Stimulated activated naive B cell treated with anti-CD40 and anti-IgM and Interleukin-4, amounts not matched to agents 10 μg/mL and 1 μg/mL and 100 μg/mL, for 72 hours (primary cell): ENCODE data around the gene PDCL2.
A peak's percentile ranks its signal among the peaks of the same experiment; 100 is the strongest.

Experiments
- ATAC-seq, 2 donors: fragments of 150-1000 bp; cut with Tn5 transposase; replicated peaks; 2 replicates each; pipeline ENCODE4 v1.10.0; 2021; ENCODE audit warnings: moderate library complexity in 1 of 2
- DNase-seq: peaks from one replicate; pipeline ENCODE4 v3.0.0; 2021
- H3K27ac Mint-ChIP-seq: one replicate; pipeline ENCODE4 v1.8.0; 2022; ENCODE audit warnings: mild to moderate bottlenecking, mixed read lengths
- H3K27me3 Mint-ChIP-seq, 2 donors: one replicate each; pipeline ENCODE4 v1.8.0; 2022; ENCODE audit warnings: mixed read lengths in 2 of 2
- H3K36me3 Mint-ChIP-seq, 2 donors: one replicate each; pipeline ENCODE4 v1.8.0; 2022; ENCODE audit warnings: mixed read lengths in 2 of 2, mild to moderate bottlenecking in 1 of 2
- H3K4me1 Mint-ChIP-seq, 2 donors: one replicate each; pipeline ENCODE4 v1.8.0; 2022; ENCODE audit warnings: mixed read lengths in 2 of 2, mild to moderate bottlenecking in 1 of 2
- H3K4me3 Mint-ChIP-seq, 2 donors: one replicate each; pipeline ENCODE4 v1.8.0; 2022; ENCODE audit warnings: mild to moderate bottlenecking in 2 of 2, mixed read lengths in 2 of 2, moderate library complexity in 1 of 2
- H3K9me3 Mint-ChIP-seq, 2 donors: one replicate each; pipeline ENCODE4 v1.8.0; 2022; ENCODE audit warnings: mixed read lengths in 2 of 2, mild to moderate bottlenecking in 1 of 2

PDCL2 gene

DNA sequence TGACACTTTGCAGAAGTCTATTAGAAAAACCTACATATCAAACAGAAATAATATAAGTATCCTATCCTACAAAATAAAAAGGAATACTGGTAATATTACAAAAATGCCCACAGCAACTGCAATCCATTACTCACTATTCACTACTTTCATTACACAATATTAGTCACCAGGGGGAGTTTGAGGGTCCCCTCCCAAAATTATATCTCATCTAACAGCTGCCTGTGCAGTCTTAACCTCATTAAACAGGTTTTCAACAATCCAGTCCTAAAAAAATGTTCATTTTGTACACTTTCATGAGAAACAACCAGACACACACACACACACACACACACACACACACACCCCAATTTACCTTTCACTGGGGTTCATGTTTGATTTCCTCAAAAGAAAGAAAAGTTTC is 48.2 kb downstream of the PDCL2 start:
- peaks cover 16% of the 10 kb centered on the region in 2 donors for H3K4me1 Mint-ChIP-seq
- no peak for ATAC-seq
- H3K4me3 Mint-ChIP-seq: no peak overlapping the region

DNA sequence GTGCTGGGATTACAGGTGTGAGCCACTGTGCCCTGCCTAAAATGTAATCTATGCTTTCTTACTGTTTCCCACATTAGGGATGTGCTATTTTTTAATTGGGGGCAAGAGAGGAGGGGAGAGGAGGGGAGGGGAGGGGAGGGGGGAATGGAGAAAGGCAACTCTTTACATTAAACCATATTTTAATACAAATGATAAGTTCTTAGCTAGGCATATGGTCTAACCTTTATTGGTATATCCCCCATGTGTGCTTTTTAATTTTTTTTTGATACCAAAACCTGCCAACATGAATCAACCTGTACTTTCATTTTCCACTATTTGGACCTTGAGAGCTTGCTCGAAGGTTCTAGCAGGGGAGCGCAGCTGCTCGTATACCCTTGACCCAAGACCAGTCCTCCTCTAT is 51.8 kb downstream of the PDCL2 start:
- Mint-ChIP-seq H3K36me3 (peaks cover 9 to 12% of the 10 kb centered on the region in 2 donors), H3K4me3 (no peak overlapping the region), H3K27ac (no peak overlapping the region), H3K4me1 (peaks cover 13 to 21% of the 10 kb centered on the region in 2 donors), H3K9me3 (no peaks in the 10 kb centered on the region), H3K27me3 (no peaks in the 10 kb centered on the region)
- DNase-seq (no peak), ATAC-seq (no peak)

More for the DNA sequence above, 48.2 kb downstream of the PDCL2 start:
- H3K27me3 Mint-ChIP-seq: no peaks in the 10 kb centered on the region
- H3K9me3 Mint-ChIP-seq: no peaks in the 10 kb centered on the region
- no peaks in the 10 kb centered on the region for H3K36me3 Mint-ChIP-seq
- DNase-seq: no peak
- H3K27ac Mint-ChIP-seq: no peak overlapping the region

DNA sequence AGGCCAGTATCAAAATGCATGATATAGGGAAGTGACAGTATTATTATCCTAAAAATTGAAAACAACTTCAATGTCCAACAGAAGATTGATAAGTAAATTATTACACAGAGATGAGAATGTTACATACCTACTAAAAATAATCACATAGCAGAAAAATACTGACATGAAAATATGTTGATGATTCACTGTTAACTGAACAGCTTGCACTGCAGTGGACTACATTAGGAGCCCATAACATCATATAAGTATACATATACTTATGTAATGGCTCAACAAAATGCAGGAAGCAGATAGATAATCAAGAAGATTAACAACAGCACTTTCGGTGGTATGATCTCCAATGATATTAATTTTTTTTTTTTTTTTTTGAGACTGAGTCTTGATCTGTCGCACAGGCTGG is 52.4 kb downstream of the PDCL2 start:
- Mint-ChIP-seq H3K27ac (no peak overlapping the region), H3K4me1 (peaks cover 12 to 20% of the 10 kb centered on the region in 2 donors), H3K9me3 (no peaks in the 10 kb centered on the region), H3K4me3 (no peak overlapping the region), H3K36me3 (peaks cover 9 to 12% of the 10 kb centered on the region in 2 donors), H3K27me3 (no peaks in the 10 kb centered on the region)
- ATAC-seq: no peak
- DNase-seq: no peak

DNA sequence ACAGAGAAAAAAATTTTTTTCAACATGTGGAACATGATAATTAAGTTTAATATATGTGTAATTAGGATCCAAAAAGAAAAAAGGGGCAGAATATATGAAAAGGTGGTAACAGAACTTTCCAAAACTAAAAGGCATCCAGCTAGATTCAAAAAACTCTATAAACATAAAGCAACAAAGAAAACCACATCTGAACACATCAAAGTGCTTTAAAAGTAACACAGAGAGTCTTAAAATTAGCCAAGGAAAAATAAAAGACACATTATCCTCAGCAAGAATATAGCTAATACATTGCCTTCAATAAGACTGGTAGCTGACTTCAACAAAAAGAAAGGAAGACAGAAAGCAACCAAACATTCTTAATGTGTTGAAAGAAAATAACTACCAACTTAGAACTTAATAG is 53.5 kb downstream of the PDCL2 start:
- H3K4me1 Mint-ChIP-seq: peaks cover 6 to 11% of the 10 kb centered on the region in 2 donors
- no peak overlapping the region for H3K27ac Mint-ChIP-seq
- ATAC-seq (no peak), DNase-seq (no peak)
- H3K9me3 Mint-ChIP-seq: peaks cover 0 to 5% of the 10 kb centered on the region in 2 donors
- no peaks in the 10 kb centered on the region for H3K27me3 Mint-ChIP-seq
- H3K4me3 Mint-ChIP-seq: no peak overlapping the region
- peaks cover 17 to 21% of the 10 kb centered on the region in 2 donors for H3K36me3 Mint-ChIP-seq

DNA sequence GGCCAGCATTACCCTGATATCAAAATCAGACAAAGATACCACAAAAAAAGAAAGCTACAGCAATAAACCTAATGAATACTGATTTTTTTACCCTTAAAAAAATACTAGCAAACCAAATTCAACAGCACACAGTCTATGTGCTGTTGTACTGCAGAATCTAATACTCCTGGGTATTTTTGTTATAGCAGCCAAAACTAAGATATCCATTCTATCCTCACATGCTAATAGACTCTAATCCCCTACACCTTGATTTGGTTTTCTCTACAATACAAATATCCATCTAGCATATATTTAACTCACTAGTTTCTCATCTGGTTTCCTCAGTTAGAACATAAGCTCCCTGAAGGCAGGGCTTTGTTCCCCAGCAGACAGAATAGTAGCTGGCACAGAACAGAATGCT is 57.7 kb downstream of the PDCL2 start:
- Mint-ChIP-seq H3K9me3 (peaks cover 0 to 15% of the 10 kb centered on the region in 2 donors), H3K36me3 (peaks cover 43 to 47% of the 10 kb centered on the region in 2 donors), H3K4me3 (no peak overlapping the region)

DNA sequence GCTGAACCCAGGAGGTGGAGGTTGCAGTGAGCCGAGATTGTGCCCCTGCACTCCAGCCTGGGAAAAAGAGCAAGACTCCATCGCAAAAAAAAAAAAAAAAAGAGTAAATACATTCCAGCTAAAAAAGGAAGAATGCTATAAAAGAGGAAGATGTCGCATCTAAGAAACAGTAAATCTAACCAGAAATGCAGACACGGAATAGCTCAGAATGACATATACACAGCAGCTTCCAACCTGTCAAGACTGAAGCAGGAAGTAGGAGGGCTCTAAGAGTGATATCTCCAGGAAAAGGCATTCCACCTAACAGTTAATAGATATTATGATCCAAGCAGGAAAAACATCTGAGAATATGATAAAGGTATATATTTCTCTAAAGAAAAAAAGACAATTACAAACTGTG is 61.4 kb downstream of the PDCL2 start:
- DNase-seq: no peak
- peaks cover 2 to 10% of the 10 kb centered on the region in 2 donors for H3K4me1 Mint-ChIP-seq
- H3K4me3 Mint-ChIP-seq: no peak overlapping the region
- H3K27me3 Mint-ChIP-seq: no peaks in the 10 kb centered on the region
- no peak overlapping the region for H3K27ac Mint-ChIP-seq
- no peak for ATAC-seq
- peaks cover 0 to 15% of the 10 kb centered on the region in 2 donors for H3K9me3 Mint-ChIP-seq
- peaks cover 33 to 37% of the 10 kb centered on the region in 2 donors for H3K36me3 Mint-ChIP-seq

More for the DNA sequence above, 57.7 kb downstream of the PDCL2 start:
- no peak overlapping the region for H3K27ac Mint-ChIP-seq
- ATAC-seq: no peak
- H3K4me1 Mint-ChIP-seq: peaks cover 2 to 16% of the 10 kb centered on the region in 2 donors
- no peaks in the 10 kb centered on the region for H3K27me3 Mint-ChIP-seq
- DNase-seq: no peak

DNA sequence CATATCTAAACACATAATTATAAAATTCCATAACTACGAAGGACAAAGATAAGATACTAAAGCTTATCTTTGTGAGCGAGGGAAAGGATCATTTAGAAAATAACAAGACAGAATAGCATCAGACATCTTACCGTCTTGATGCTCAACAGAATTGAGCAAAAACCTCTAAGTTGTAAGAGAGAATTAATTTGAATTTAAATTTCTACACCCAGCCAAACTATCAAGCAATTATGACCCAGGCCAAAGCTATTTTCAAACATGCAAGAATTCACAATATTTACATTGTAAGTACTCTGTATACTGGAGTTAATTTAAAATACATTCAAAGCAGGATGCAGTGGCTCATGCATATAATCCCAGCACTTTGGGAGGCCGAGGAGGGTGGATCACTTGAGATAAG is 61.9 kb downstream of the PDCL2 start:
- ATAC-seq (no peak), DNase-seq (no peak)
- H3K27me3 Mint-ChIP-seq: no peaks in the 10 kb centered on the region
- H3K4me3 Mint-ChIP-seq: no peak overlapping the region
- peaks cover 0 to 15% of the 10 kb centered on the region in 2 donors for H3K9me3 Mint-ChIP-seq
- H3K36me3 Mint-ChIP-seq: peaks cover 33 to 37% of the 10 kb centered on the region in 2 donors
- no peak overlapping the region for H3K27ac Mint-ChIP-seq
- H3K4me1 Mint-ChIP-seq: peaks cover 2 to 10% of the 10 kb centered on the region in 2 donors

DNA sequence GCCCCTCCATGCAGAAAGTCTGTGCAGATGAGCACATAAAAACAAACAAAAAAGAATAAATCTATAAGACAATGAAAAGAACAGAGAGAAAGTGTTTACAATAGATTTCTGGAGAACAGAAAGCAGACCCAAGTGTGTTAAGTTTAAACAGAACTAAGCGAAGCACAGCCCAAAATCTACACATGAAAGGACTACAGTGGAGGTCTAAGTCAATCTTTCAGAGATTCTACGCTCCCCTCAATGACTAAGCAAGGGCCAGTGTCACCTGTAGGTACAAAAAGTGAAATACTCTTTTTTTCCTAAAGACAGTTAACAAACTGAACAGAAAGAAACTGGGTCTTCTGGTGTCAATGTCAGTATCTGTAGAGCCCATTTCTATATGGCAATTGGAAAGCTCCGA is 63.6 kb downstream of the PDCL2 start:
- Mint-ChIP-seq H3K9me3 (peaks cover 0 to 10% of the 10 kb centered on the region in 2 donors), H3K4me3 (no peak overlapping the region), H3K27ac (no peak overlapping the region), H3K27me3 (no peaks in the 10 kb centered on the region), H3K36me3 (peaks cover 23 to 30% of the 10 kb centered on the region in 2 donors), H3K4me1 (peaks cover 2 to 10% of the 10 kb centered on the region in 2 donors)
- no peak for ATAC-seq
- DNase-seq: no peak

DNA sequence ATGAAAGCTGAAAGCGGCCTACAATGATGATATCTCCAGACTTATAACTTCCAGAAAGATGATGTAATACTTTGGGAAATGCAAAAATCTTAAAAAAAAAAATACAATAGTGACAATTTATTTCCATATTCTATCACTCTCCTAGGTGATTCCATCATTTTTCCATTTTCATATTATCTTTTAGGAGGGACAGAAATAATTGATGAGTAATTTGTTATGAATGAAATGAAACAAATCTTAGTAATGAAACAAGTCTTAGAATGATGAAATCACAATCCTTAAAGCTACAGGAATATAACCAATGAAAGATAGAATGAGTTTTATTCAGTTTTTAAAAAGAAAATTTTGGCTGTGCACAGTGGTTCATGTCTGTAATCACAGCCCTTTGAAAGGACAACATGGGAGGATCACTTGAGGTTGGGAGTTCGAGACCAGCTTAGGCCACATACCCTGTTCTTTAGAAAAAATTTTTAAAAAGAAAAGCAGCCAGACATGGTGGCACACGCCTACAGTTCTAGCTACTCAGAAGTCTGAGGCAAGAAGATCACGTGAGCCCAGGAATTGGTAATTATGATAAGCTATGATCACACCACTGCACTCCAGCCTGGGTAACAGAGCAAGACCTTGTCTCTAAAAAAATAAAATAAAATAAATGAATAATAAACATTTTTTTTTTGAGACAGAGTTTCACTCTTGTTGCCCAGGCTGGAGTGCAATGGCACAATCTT is 67.0 kb downstream of the PDCL2 start:
- DNase-seq (no peak), ATAC-seq (no peak)
- Mint-ChIP-seq H3K9me3 (peaks cover 3 to 4% of the 10 kb centered on the region in 2 donors), H3K4me1 (peaks cover 4 to 10% of the 10 kb centered on the region in 2 donors), H3K27me3 (no peaks in the 10 kb centered on the region), H3K4me3 (no peak overlapping the region), H3K36me3 (peaks cover 8 to 20% of the 10 kb centered on the region in 2 donors), H3K27ac (no peak overlapping the region)

DNA sequence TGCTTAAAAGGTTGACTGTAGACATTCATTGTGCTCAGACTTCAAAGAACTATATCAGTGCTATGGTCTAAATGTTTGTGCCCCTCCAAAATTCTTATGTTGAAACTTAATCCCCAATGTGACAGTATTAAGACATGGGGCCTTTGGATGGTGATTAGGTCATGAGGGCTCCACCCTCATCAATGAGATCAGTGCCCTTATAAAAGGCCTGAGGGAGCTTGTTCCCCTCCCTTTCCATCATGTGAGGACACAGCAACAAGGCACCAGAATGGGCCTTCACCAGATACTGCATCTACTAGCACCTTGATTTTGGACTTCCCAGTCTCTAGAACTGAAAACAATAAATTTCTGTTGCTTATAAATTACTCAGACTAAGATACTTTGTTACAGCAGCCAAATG is 73.6 kb downstream of the PDCL2 start:
- no peaks in the 10 kb centered on the region for H3K27me3 Mint-ChIP-seq
- no peak overlapping the region for H3K27ac Mint-ChIP-seq
- H3K36me3 Mint-ChIP-seq: peaks cover 5 to 31% of the 10 kb centered on the region in 2 donors
- ATAC-seq: no peak
- no peak overlapping the region for H3K4me3 Mint-ChIP-seq
- DNase-seq: no peak
- peaks cover 10 to 19% of the 10 kb centered on the region in 2 donors for H3K4me1 Mint-ChIP-seq
- peaks cover 0 to 4% of the 10 kb centered on the region in 2 donors for H3K9me3 Mint-ChIP-seq

DNA sequence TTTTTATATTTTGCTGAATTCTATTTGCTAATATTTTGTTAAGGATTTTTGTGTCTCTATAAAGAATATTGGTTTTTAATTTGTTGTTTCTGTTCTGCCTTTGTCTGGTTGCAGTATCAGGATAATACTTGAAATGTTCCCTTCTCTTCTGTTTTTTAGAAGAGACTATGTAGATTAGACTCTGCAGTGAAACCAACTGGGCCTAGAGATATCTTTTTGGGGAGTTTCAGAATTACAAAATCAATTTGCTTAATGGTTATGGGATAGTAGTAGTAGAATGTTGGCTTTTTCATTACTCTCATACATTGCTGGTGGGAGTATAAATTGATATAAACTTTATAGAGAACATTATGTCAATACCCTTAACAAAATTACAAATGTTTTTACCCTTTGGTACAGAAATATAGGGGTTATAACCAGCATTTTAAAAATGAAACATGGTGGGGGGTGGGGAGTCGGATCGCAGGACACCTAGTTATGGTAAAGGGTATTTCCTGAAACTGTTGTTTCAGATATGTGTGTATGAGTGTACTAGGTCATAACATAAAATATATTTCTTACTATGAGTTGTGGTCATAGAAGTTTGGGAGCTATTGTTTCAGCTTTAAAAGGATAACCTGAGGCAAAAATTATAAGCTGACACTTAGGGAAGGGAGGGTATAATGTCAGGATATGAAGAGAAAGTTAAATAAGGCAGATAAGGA is 74.4 kb downstream of the PDCL2 start:
- H3K9me3 Mint-ChIP-seq: peaks cover 0 to 4% of the 10 kb centered on the region in 2 donors
- no peaks in the 10 kb centered on the region for H3K27me3 Mint-ChIP-seq
- H3K4me1 Mint-ChIP-seq: peaks cover 10 to 17% of the 10 kb centered on the region in 2 donors
- H3K36me3 Mint-ChIP-seq: peaks cover 5 to 25% of the 10 kb centered on the region in 2 donors
- no peak for DNase-seq
- H3K4me3 Mint-ChIP-seq: no peak overlapping the region
- no peak for ATAC-seq
- no peak overlapping the region for H3K27ac Mint-ChIP-seq

DNA sequence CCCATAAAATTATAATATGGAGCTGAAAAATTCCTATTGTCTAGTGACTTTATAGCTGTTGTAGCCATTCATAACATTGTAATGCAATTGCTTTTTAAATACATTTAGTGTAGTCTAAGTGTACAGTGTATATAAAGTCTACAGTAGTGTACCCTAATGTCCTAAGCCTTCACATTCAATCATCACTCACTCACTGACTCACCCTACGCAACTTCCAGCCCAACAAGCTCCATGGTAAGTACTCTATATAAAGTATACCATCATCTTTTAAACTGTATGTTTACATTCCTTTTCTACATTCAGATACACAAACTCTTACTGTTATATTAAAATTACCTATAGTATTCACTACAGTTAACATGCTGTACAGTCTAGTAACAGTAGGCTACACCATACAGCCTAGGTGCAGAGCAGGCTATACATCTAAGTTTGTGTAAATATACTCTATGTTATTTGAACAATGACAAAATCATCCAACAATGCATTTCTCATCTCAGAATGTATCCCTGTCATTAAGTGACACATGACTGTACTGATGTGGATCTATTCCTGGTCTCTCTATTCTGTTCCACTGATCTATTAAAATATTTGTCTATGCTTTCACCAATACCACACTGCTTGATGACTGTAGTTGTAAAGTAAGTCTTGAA is 79.0 kb downstream of the PDCL2 start:
- no peak for DNase-seq
- Mint-ChIP-seq H3K4me1 (peaks cover 15 to 41% of the 10 kb centered on the region in 2 donors), H3K27me3 (no peaks in the 10 kb centered on the region), H3K9me3 (peaks cover 0 to 2% of the 10 kb centered on the region in 2 donors), H3K27ac (no peak overlapping the region), H3K36me3 (peaks cover 5 to 17% of the 10 kb centered on the region in 2 donors), H3K4me3 (no peak overlapping the region)
- no peak for ATAC-seq

DNA sequence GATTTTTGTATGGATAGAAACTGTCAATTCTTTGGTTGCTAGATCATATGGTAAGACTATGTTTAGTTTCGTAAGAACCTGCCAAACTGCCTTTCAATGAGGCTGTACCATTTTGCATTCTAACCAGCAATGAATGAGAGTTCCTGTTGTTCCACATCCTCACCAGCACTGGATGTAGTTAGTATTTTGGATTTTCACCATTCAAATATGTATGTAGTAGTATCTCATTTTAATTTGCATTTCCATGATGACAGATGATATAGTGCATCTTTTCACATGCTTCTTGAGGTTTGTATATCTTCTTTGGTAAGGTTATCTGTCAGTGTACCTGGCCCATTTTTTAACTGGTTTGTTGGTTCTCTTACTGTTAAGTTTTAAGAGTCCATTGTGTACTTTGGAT is 80.0 kb downstream of the PDCL2 start:
- no peak for DNase-seq
- ATAC-seq: no peak
- Mint-ChIP-seq H3K27me3 (no peaks in the 10 kb centered on the region), H3K27ac (no peak overlapping the region), H3K4me1 (peaks cover 14 to 41% of the 10 kb centered on the region in 2 donors), H3K4me3 (no peak overlapping the region), H3K36me3 (peaks cover 8 to 16% of the 10 kb centered on the region in 2 donors), H3K9me3 (peaks cover 0 to 2% of the 10 kb centered on the region in 2 donors)

DNA sequence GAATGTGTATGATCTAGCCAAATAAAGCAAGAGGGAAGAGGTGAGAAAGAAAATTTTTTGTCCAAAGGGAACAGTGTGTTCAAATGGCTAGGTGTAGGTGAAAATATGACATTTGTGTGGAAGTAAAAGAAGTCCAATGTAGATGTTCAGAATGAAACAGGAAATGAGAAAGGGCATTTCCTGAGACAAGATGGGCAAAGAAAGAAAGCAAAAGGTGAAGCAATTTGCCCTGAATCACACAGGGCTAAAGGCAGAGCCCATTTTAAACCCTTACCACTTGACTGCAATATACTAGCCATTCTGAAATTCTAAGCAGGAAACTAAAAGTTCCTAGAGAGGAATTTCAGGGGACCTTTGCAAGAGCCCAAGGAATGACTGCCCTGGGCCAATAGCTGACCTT is 81.4 kb downstream of the PDCL2 start:
- ATAC-seq: peak; percentile 75 to 81
- H3K9me3 Mint-ChIP-seq: peaks cover 0 to 2% of the 10 kb centered on the region in 2 donors

More for the DNA sequence above, 81.4 kb downstream of the PDCL2 start:
- peaks cover 8 to 17% of the 10 kb centered on the region in 2 donors for H3K36me3 Mint-ChIP-seq
- DNase-seq: no peak
- H3K4me1 Mint-ChIP-seq: peaks cover 10 to 30% of the 10 kb centered on the region in 2 donors
- H3K27me3 Mint-ChIP-seq: no peaks in the 10 kb centered on the region
- H3K4me3 Mint-ChIP-seq: peak overlapping the region in 1 of 2 donors; percentile 56
- no peak overlapping the region for H3K27ac Mint-ChIP-seq
